ENCODE data around the gene KIF6.
"Not testable (repeated sequence)": the region's sequence is repeated elsewhere in the genome, so short reads cannot be mapped to it uniquely, and the experiment has no call there.

The KIF6 gene

DNA sequence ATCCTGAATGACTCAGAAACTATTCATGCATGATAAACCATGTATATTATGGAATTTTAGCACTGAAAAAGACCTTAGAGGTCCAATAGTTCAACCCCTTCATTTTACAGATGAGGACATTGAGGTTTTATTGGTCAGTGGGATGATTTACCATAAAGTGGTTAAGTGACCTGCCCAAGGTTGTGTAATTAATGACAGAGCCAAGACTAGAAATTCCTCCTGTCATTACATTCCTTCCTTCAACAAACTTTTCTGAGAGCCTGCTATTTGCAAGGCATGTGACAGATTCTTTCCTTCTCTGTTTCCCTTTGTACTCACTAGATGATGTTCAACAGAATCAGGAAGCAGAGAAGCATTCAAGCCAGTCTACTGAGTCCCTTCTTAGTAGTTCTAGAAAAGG is 232.0 kb downstream of the KIF6 start:
- DNase-seq = no peak

DNA sequence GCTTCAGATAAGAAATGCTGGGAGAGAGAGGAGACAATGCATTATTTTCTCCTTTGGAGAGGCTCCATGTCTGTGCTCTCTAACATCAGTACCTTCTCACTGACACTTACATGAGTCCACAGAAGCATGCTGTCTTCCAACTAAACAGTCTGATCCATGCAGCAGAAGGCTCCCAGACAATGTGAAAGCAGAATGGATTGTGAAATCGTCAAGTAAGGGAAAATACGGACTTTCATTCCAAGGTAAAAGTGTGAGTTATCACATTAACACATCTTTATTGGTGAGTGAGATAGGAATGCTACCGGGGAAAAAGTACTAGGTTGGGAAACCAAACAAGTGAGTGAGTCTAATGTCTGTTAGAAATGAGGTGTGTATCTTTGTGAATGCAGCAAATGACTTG is 235.1 kb downstream of the KIF6 start:
- no peak for DNase-seq

DNA sequence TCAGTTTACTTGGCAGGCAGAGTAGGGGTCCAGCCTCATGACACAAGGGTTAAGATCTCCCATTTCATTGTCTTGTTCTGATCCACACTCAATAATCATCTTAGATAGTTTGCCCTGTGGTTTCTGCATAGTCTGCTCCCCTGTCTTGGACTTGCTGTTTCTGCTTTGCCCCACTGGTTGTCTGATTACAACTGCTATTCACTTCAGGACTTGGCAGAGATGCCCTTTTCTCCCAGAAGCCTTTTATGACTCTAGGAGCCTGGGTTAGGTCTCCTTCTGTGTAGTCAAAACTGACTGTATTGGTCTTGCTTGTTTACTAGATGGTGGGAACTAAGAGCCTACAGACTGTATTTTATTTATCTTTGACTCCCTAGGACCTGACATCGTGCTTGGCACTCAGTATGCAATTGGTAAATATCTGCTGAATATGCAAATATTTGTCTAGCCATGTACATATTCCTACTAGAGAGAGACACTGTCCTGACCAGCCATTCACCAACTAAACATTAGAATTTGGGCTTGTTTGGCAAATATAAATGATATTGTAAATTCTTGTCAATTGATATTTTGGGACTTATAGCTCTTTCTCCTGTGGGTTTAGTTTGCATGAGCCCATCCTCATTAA is 236.8 kb downstream of the KIF6 start:
- DNase-seq = no peak

DNA sequence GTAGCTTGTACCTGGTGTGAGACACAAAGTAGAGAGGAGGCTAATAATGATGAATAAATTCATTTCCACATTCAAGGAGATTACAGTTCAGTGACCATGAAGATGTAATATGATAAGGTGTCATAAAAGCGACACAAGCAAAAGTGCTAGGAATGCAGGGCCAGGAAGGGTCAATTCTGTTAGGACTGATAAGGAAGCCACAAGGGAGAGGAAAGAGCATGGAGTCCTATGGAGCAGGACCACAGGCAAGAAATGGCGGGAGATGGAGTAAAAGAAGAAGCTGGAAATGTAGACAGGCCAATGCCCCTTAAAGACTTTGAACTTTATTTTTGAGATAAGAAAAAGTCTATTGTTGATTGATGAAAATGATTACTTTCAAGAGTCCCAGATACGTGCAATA is 240.9 kb downstream of the KIF6 start:
- no peak for DNase-seq

DNA sequence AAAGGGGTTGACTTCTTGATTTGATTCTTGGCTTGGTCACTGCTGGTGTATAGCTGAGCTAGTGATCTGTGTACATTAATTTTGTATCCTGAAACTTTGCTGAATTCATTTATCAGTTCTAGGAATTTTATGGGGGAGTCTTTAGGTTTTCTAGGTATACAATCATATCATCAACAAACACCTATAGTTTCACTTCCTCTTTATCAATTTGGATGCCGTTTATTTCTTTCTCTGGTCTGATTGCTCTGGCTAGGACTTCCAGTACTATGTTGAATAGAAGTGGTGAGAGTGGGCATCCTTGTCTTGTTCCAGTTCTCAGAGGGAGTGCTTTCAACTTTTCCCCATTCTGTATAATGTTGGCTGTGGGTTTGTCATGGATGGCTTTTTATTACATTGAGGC is 245.4 kb downstream of the KIF6 start:
- not testable (repeated sequence) for DNase-seq

DNA sequence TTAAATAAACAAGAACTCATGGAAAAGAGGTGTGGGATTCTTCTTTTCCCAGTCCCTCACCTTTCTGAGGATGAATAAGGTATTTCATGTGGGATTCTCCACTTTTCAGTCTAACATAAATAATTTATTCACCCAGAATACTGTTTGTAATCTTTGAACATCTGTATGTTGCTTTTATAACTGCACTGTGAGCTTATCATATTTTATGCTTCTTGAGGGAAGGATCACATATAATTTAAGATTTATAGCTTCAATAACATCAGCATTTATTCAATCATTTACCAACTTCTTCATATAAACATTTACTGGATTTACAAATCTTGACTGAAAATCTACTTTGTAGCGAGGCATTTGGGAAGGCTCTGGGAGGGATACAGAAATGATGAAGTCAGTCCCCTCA is 248.5 kb downstream of the KIF6 start:
- no peak for DNase-seq

DNA sequence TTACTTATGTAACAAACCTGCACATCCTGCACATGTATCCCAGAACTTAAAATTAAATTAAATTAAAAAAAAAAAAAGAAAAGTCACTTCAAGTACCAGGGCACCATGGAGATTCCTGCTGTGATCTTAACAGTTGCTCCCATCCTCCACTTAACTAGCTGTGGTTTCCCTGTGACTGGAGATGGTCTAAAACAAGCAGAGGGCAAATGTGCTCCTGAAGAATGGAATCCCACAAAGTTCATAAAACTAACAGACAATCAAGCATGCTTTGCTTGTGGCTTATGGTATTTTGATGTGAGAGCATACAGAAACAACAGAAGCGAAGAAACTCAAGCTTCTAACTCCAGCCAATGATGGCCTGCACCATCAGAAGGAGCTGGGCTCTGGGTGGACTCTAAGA is 249.1 kb downstream of the KIF6 start:
- no peak for DNase-seq

DNA sequence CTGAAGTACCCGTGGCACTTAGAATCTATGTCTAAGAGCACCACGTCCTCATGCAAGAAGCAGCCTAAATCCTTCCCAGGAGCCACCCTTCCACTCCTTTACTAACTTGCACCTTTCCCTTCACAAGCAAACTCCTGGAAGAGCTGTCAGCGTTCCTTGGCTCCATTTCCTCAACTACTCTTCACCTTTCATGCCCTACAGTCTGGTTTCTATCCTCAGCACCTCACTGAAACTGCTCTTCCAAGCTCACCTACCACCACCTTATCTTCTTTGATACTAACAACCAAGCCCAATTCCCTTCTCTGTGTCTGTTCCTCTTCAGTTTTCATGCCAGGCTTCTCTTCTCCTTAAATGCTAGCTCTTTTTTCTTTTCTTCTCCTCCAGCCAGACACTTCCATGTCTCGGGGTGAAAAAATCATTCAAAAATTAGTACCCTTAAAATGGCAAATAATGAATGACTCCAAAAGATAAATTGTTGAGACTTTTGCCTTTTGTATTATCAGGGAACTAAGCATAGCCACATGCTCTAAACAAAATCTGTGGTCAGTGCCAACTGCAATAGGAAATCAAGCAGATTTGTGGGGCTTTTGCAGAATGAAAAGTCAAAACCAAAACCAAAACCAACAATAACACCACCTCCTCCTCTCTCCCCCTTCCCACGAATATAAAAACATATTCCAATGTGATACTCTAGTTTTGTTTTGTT is 253.1 kb downstream of the KIF6 start:
- no peak for DNase-seq

DNA sequence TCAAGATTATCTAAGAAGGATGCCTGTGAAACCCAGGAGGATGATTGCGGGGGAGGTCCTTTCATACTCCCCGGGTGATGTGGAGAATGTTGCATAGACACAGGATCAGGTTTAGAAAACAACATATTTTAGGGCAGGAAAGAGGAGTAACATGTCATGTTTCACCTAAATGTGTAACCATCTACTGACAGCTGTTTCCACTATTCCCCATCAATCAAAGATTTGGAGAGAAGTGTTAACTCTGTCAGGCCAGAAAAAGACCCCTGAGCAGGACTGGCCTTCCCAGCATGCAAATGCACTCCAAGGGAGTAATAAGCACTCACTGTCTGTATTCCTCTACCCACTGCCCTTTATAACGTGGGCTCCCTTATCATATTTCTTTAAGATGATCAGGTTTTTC is 254.7 kb downstream of the KIF6 start:
- no peak for DNase-seq

DNA sequence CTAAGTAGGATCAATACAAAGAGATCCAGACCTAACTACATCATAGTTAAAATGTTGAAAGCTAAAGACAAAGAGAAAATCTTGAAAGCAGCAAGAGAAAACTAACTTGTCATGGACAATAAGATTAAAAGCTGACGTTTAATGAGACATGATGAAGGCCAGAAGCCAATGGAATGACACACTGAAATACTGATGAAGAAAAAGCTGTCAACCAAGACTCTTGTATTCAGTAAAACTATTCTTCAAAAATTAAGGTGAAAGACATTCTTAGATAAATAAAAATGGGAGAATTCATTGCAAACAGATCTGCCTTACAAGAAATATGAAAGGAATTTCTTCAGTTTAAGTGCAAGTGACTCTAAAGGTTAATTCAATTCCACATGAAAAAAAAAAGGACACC is 256.8 kb downstream of the KIF6 start:
- DNase-seq = no peak

DNA sequence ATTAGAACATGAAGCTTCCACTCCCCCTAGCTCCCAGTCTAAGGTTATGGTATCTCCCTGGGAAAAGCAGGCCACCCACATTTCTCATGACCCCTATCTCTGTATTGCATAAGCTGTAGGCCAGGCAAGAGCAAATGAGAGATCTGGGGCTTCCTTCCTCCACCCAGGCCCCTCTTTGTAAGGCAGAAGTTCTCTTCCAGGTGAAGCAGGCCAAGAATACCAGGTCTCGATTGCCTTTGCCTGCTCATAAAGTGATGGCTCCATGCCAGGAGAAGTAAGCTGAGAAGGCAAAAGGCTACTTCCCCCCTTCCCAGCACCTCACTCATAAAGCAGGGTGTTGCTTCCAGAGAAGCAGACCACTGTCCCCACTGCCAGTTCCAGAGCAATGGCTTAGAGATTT is 258.6 kb downstream of the KIF6 start:
- no peak for DNase-seq

DNA sequence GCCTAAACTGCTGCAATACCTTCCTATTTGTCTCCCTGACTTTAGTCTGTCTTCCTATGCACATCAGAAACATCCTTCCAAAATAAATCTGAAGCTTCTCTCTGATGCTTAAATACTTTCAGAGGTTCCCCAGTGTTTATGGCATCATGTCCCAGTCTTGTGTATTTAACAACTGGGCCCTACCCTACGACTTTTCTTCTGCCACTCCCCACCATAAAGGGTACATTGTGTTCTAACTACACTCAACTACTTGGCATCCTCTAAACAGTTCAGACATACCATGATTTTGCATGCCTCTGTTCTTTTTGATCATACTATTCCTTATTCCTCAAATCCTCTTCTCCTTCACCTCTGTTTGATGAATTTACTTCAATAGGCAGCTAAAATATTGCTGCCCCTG is 259.7 kb downstream of the KIF6 start:
- DNase-seq = no peak

DNA sequence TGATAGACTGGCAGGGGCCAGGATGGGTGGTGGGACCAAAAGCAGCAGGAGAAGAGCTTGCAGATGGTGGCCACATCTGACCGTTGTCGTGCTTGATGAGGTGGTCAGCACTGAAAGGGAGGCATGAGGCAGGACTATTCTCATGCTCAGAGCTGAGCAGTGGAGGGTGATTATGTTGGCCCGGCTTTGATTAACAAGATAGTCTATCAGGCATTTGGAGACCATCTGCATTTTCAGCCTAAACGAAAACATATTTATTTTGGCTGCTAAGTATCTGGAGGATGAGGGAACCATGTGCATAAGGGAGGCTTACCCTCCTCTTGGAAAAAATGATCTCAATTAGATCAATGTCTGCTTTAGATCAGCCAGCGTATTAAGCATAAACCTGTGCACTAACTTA is 261.1 kb downstream of the KIF6 start:
- DNase-seq = no peak

DNA sequence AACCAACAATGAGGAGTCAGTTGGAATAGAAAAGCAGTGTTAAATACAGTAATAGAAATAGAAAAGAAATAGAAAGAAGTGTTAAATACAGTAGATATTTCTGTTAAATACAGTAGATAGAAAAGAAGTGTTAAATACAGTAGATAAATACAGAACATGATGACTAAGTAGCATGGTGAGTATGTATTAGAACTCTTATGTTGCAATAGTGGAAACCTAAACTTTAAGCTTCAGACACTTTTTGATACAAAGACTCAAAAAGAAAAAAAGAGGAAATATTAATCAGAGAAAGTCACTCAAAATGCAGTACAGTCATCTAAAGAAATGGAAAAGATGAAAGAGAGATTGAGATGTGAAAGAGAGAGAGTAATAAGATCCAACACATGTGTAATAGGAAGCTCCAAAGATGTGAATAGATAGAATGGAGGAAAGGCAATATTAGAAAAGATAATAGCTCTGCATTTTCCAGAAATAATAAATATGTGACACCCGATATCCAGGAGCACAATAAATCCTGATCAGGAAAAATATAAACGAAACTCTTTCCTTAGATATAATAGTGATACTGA is 271.2 kb downstream of the KIF6 start:
- DNase-seq = no peak

DNA sequence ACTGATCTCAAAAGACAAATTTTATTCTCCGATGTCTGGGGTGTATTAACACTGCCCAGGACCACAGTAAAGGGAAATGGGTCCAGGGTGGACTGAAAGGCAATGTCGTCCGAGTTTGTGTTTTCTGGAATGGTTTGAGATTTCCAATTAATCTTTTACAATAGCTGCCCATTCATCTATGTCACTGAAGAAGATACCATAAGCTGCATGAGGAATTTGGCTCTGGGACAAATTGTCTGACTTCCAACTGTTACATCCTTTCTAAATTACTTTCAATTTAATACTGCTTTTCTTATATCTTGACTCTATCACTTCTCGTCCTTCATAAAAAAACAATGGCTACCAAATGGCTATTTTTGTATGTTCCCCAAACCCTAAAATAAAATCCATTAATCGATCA is 272.0 kb downstream of the KIF6 start:
- DNase-seq = no peak

DNA sequence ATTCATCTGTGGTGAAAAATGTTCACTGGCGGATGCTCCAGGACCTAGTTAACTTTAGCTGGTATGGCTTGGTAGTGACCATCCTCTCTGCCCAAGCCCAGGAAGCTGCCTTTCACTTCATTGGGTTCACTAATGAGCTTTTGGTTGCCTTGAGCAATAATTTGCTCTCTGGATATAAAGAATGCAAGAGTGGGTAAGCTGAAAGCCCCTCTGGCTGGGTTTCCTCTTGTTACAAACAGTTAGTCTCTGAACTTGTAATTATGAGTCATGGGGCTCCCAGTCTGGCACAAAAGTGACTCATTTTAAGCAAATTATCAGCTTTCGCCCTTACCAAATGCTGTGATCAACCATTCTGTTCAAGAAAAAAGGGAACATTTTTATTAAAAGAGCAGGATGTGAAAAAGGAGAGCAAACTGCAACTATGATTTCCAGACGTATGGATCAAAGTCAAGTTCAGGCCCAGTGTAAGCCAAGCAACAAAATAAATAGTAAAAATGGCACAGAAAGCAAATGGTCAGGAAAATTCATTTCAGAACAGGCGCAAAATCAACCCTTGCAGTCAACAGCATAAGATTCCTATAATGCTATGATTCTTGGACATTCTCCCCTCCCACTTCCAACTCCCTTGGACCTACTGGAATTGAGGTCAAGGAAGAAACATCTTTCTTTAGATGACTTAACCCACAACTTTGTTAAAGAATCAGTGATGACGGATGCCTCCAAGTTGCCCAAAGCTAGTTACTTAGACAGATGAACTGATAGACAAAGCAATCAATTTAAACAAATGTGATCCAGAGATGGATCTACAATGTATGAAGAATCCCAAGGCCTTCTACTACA is 272.7 kb downstream of the KIF6 start:
- DNase-seq = no peak

DNA sequence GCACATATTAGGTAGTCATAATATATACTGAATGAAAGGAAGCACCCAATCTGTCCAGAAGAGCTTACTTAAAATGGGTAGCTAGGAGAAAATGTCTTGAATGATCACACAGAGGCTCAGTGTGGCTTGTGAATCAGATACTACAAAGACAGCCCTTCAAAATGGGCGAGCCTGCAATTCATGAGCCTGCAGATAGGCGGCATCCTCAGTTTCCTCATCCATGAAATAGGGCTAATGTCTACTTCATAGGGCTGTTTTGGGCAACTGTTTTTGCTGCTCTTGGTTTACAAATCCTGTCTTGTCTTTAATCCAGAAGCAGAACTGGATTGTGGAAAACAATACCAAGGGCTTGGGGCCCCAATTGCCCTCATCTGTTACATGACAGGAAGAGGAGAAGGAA is 273.4 kb downstream of the KIF6 start:
- no peak for DNase-seq

DNA sequence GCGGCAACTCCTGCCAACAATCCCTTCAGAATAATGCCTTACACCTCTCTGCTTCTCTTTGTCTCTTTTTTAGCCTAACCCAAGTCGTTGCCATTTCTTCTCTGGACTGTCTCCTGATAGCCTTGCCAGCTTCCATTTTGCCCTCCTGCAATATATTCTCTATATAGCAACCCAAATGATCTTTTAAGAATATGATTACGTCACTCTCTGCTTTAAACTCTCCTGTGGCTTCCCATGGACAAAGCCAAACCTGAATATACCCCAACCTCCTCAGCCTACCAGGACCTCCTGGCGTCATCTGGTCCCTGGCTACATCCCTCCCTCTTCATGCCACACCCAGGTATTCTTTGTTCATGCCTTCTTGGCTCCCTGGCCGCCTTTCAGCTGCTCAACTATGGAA is 276.2 kb downstream of the KIF6 start:
- DNase-seq = no peak

DNA sequence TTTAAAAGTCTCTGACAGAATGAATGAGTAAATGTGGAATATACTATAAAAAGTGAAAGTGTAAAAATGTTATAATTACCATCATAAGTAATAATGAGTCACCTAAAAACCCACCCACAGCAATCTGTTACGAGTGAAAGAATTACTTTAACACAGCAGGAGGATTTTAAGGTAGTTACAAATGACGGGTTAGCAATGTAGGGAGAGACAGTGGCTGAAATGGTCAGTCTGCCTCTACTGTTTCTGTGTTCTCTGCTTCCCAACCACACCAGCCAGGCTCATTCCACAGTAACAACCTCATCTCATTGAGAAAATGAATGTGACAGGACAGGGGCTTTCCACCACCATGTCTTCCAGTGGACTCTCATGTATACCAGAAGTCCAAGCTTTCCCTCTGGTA is 278.3 kb downstream of the KIF6 start:
- no peak for DNase-seq

DNA sequence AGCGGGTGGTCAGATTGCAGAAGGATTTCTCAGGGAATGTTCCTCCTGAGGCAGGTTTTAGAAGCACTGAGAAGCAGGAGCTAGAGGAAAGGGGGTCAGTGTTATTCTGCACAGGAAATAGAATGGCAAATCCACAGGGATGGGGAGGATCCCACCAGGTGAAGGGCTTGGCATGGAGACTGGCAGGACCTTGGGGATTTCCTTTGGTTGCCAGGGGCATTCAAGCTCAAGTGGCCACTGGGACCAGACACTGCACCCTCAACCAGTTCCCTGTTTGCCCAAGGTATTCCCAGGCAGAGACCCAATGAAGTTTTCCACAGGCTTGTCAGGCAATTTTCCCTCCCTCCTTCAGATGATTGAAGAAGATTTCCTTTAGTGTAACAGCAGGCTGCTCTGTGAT is 279.5 kb downstream of the KIF6 start:
- no peak for DNase-seq

DNA sequence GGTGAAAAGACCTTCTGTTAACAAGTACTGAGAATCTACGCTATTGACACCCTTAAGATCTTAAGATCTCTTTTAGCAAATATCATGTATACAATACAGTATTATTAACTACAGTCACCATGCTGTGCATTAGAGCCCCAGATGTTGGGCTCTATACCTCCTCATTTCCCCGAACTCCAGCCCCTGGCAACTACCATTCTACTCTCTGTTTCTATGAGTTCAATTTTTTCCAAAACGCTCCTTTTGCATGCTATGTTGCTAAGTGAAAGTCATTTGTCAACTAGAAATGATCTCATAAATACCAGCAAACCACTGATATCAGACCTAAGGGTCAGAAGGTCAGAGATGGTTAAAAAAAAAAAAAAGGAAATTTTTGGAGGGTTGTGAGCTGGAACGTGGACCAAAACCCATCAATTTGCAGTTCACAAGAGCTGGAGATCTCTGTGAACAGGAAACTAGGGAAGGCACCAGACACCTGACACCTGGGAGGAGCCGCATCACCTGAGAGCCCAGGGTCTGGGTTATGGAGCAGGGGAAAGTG is 280.7 kb downstream of the KIF6 start:
- no peak for DNase-seq

DNA sequence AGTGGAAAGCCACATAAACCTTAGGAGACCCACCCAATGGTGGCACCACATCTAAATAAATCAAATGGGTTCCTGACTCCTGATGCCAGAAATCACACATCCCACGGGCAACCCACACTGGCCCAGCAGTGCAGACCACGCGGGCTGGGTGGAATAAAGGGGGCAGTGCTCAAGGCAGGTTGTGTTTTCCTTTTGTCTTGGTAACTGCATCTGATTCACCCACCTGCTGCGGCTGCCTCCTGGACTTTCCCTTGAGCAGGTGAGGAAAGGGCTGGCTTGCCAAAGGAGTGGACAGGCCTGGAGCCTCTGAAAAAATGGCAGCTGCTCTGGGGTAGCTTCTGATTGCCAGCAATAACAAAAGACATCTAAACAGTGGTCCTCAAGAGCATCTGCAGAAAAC is 283.2 kb downstream of the KIF6 start:
- DNase-seq = no peak

DNA sequence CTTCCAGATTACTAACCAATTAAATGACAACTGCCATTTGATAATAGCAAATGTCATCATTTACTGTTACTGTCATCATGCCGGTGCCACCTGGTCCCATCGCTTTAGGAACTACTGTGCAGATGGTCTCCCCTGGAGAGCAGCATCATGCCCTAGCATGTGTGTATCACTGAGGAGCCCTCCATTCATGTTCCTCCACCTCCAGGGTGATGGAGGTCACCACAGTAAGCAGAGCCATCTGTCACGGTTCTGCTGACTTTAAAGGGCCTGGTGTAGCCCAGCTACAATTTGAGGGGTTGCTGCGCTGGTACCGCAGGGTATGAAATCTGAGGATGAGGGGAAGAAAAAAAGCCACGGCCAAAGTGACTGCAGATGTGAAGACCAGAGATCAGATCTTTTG is 283.9 kb downstream of the KIF6 start:
- DNase-seq = no peak

DNA sequence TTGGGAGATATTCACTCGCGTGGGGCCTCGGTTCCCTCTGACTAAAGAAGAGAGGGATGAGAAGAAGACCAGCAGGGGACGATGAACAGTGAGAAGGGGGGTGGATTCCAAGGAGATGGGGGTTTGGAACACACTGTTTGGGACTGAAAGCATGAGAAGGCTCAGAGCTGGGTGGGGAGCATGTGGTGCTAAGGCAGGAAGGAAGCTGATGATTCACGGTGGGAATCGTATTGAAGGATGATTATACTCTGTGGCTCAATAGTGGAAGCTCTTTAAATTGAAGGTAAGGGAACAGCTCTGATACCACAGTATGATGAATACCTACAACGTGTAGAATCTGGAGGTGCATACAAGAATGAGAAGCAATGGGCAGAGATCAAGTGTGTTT is 285.2 kb downstream of the KIF6 start:
- no peak for DNase-seq

Data from amniotic stem cell (primary cell).